ENCODE data around the gene ADCY4.
A peak's percentile ranks its signal among the peaks of the same experiment; 100 is the strongest.
"Not testable (repeated sequence)": the region's sequence is repeated elsewhere in the genome, so short reads cannot be mapped to it uniquely, and the experiment has no call there.

Gene ADCY4

GRCh38 chr14:24377126-24377525 is 42.3 kb upstream of the ADCY4 start:
- Histone ChIP-seq H4K91ac (ENCODE audit: low read length) (no peak overlapping the region), H2AFZ (ENCODE audit: low read depth, low read length) (no peak overlapping the region), H3K36me3 (ENCODE audit: control insufficient read depth in 1 of 2, insufficient read depth in 2 of 2, low read depth in 1 of 2, low read length in 2 of 2) (peaks cover 58 to 70% of the 10 kb centered on the region in 2 experiments), H3K27ac (ENCODE audit: low read length, poor library complexity, severe bottlenecking) (no peak overlapping the region), H2BK5ac (ENCODE audit: low read depth, low read length, poor library complexity, severe bottlenecking) (no peak overlapping the region), H3K14ac (ENCODE audit: low read length in 2 of 2) (no peak overlapping the region), H2BK12ac (ENCODE audit: low read length in 2 of 2) (no peak overlapping the region), H2BK15ac (ENCODE audit: low read depth, poor library complexity, severe bottlenecking) (no peak overlapping the region), H3K9ac (ENCODE audit: low read length) (no peak overlapping the region), H2AK5ac (ENCODE audit: low read length, severe bottlenecking) (no peak overlapping the region), H3K9me3 (ENCODE audit: control insufficient read depth, low read length) (no peaks in the 10 kb centered on the region), H3K79me1 (replicated peaks; ENCODE audit: low read length, poor library complexity, severe bottlenecking) (no peaks in the 10 kb centered on the region), H2BK120ac (ENCODE audit: low read depth, low read length) (no peak overlapping the region), H3K27me3 (ENCODE audit: control insufficient read depth in 1 of 2, insufficient read depth in 1 of 2, low read length in 2 of 2) (no peaks in the 10 kb centered on the region), H3K4me3 (ENCODE audit: insufficient read depth in 1 of 2, low read depth in 1 of 2, low read length in 2 of 2) (no peak overlapping the region), H3K4me1 (ENCODE audit: control insufficient read depth, insufficient read depth, low read depth, low read length) (peaks cover 5% of the 10 kb centered on the region), H3K4ac (ENCODE audit: low read depth in 1 of 2, low read length in 2 of 2) (no peak overlapping the region), H3K23ac (ENCODE audit: low read length in 2 of 2) (no peak overlapping the region), H3K4me2 (ENCODE audit: low read length, poor library complexity, severe bottlenecking) (no peak overlapping the region), H4K8ac (ENCODE audit: low read length) (no peak overlapping the region), H3K18ac (ENCODE audit: low read depth in 1 of 2, low read length in 2 of 2) (no peak overlapping the region)
- WGBS, result 87% methylated on average over 7 of the region's 7 CpGs
- no peak for DNase-seq

GRCh38 chr14:24376448-24377070 is 41.7 kb upstream of the ADCY4 start:
- H2BK5ac ChIP-seq (ENCODE audit: low read depth, low read length, poor library complexity, severe bottlenecking), result no peak overlapping the region
- H3K14ac ChIP-seq (ENCODE audit: low read length in 2 of 2), result no peak overlapping the region
- peaks cover 58 to 75% of the 10 kb centered on the region in 2 experiments for H3K36me3 ChIP-seq (ENCODE audit: control insufficient read depth in 1 of 2, insufficient read depth in 2 of 2, low read depth in 1 of 2, low read length in 2 of 2)
- H4K8ac ChIP-seq (ENCODE audit: low read length), result no peak overlapping the region
- H3K4me2 ChIP-seq (ENCODE audit: low read length, poor library complexity, severe bottlenecking), result no peak overlapping the region
- no peak overlapping the region for H2BK15ac ChIP-seq (ENCODE audit: low read depth, poor library complexity, severe bottlenecking)
- H3K4ac ChIP-seq (ENCODE audit: low read depth in 1 of 2, low read length in 2 of 2), result no peak overlapping the region
- no peak overlapping the region for H3K9ac ChIP-seq (ENCODE audit: low read length)
- WGBS, result 70% methylated on average over 11 of the region's 16 CpGs
- H3K4me1 ChIP-seq (ENCODE audit: control insufficient read depth, insufficient read depth, low read depth, low read length), result peaks cover 5% of the 10 kb centered on the region
- no peak overlapping the region for H4K91ac ChIP-seq (ENCODE audit: low read length)
- no peak overlapping the region for H3K23ac ChIP-seq (ENCODE audit: low read length in 2 of 2)
- H2BK12ac ChIP-seq (ENCODE audit: low read length in 2 of 2), result no peak overlapping the region
- no peaks in the 10 kb centered on the region for H3K27me3 ChIP-seq (ENCODE audit: control insufficient read depth in 1 of 2, insufficient read depth in 1 of 2, low read length in 2 of 2)
- H3K18ac ChIP-seq (ENCODE audit: low read depth in 1 of 2, low read length in 2 of 2), result no peak overlapping the region
- H2AFZ ChIP-seq (ENCODE audit: low read depth, low read length), result no peak overlapping the region
- H3K79me1 ChIP-seq (replicated peaks; ENCODE audit: low read length, poor library complexity, severe bottlenecking), result no peaks in the 10 kb centered on the region
- no peaks in the 10 kb centered on the region for H3K9me3 ChIP-seq (ENCODE audit: control insufficient read depth, low read length)
- no peak overlapping the region for H3K27ac ChIP-seq (ENCODE audit: low read length, poor library complexity, severe bottlenecking)
- no peak for DNase-seq
- H2BK120ac ChIP-seq (ENCODE audit: low read depth, low read length), result no peak overlapping the region
- no peak overlapping the region for H2AK5ac ChIP-seq (ENCODE audit: low read length, severe bottlenecking)
- H3K4me3 ChIP-seq (ENCODE audit: insufficient read depth in 1 of 2, low read depth in 1 of 2, low read length in 2 of 2), result no peak overlapping the region

- Histone ChIP-seq H4K8ac (ENCODE audit: low read length) (no peak overlapping the region), H3K4me1 (ENCODE audit: control insufficient read depth, insufficient read depth, low read depth, low read length) (peaks cover 21% of the 10 kb centered on the region), H2BK15ac (ENCODE audit: low read depth, poor library complexity, severe bottlenecking) (no peak overlapping the region), H3K4ac (ENCODE audit: low read depth in 1 of 2, low read length in 2 of 2) (no peak overlapping the region), H3K4me2 (ENCODE audit: low read length, poor library complexity, severe bottlenecking) (no peak overlapping the region), H2BK5ac (ENCODE audit: low read depth, low read length, poor library complexity, severe bottlenecking) (no peak overlapping the region), H2BK12ac (ENCODE audit: low read length in 2 of 2) (no peak overlapping the region), H3K4me3 (ENCODE audit: insufficient read depth in 1 of 2, low read depth in 1 of 2, low read length in 2 of 2) (no peak overlapping the region), H4K91ac (ENCODE audit: low read length) (no peak overlapping the region), H3K27ac (ENCODE audit: low read length, poor library complexity, severe bottlenecking) (no peak overlapping the region), H3K9ac (ENCODE audit: low read length) (no peak overlapping the region), H3K79me1 (replicated peaks; ENCODE audit: low read length, poor library complexity, severe bottlenecking) (peaks cover 12% of the 10 kb centered on the region), H3K14ac (ENCODE audit: low read length in 2 of 2) (no peak overlapping the region), H3K23ac (ENCODE audit: low read length in 2 of 2) (no peak overlapping the region), H3K36me3 (ENCODE audit: control insufficient read depth in 1 of 2, insufficient read depth in 2 of 2, low read depth in 1 of 2, low read length in 2 of 2) (peaks cover 63 to 81% of the 10 kb centered on the region in 2 experiments), H2AFZ (ENCODE audit: low read depth, low read length) (no peak overlapping the region), H2AK5ac (ENCODE audit: low read length, severe bottlenecking) (no peak overlapping the region), H3K27me3 (ENCODE audit: control insufficient read depth in 1 of 2, insufficient read depth in 1 of 2, low read length in 2 of 2) (no peaks in the 10 kb centered on the region), H2BK120ac (ENCODE audit: low read depth, low read length) (no peak overlapping the region), H3K18ac (ENCODE audit: low read depth in 1 of 2, low read length in 2 of 2) (no peak overlapping the region), H3K9me3 (ENCODE audit: control insufficient read depth, low read length) (no peaks in the 10 kb centered on the region)
- DNase-seq, result no peak
- WGBS, result 99% methylated on average over 9 of the region's 12 CpGs
Observed at GRCh38 chr14:24372701-24373416, 38.0 kb upstream of the ADCY4 start.

GRCh38 chr14:24371605-24372004 is 36.7 kb upstream of the ADCY4 start:
- H3K18ac ChIP-seq (ENCODE audit: low read depth in 1 of 2, low read length in 2 of 2); H2AFZ ChIP-seq (ENCODE audit: low read depth, low read length); H2BK5ac ChIP-seq (ENCODE audit: low read depth, low read length, poor library complexity, severe bottlenecking); H2BK120ac ChIP-seq (ENCODE audit: low read depth, low read length); H2AK5ac ChIP-seq (ENCODE audit: low read length, severe bottlenecking); H3K27me3 ChIP-seq (ENCODE audit: control insufficient read depth in 1 of 2, insufficient read depth in 1 of 2, low read length in 2 of 2); H4K91ac ChIP-seq (ENCODE audit: low read length); H3K27ac ChIP-seq (ENCODE audit: low read length, poor library complexity, severe bottlenecking); DNase-seq; H2BK15ac ChIP-seq (ENCODE audit: low read depth, poor library complexity, severe bottlenecking); H3K9me3 ChIP-seq (ENCODE audit: control insufficient read depth, low read length); H3K23ac ChIP-seq (ENCODE audit: low read length in 2 of 2); H3K4ac ChIP-seq (ENCODE audit: low read depth in 1 of 2, low read length in 2 of 2); H3K14ac ChIP-seq (ENCODE audit: low read length in 2 of 2); H2BK12ac ChIP-seq (ENCODE audit: low read length in 2 of 2); H3K4me2 ChIP-seq (ENCODE audit: low read length, poor library complexity, severe bottlenecking): not testable (repeated sequence)
- Histone ChIP-seq H3K4me1 (ENCODE audit: control insufficient read depth, insufficient read depth, low read depth, low read length) (peaks cover 28% of the 10 kb centered on the region), H3K79me1 (replicated peaks; ENCODE audit: low read length, poor library complexity, severe bottlenecking) (peaks cover 12% of the 10 kb centered on the region), H4K8ac (ENCODE audit: low read length) (peak overlapping the region; percentile 9), H3K4me3 (ENCODE audit: insufficient read depth in 1 of 2, low read depth in 1 of 2, low read length in 2 of 2) (peak overlapping the region in 1 of 2 experiments; percentile 89), H3K36me3 (ENCODE audit: control insufficient read depth in 1 of 2, insufficient read depth in 2 of 2, low read depth in 1 of 2, low read length in 2 of 2) (peaks cover 52 to 69% of the 10 kb centered on the region in 2 experiments), H3K9ac (ENCODE audit: low read length) (peak overlapping the region; percentile 7)
- 97% methylated on average over 3 of the region's 3 CpGs for WGBS

Data from mesenchymal stem cell (in vitro differentiated cells and primary cell).